Right renal pelvis (tissue), 4 donors: ENCODE results near the gene C19orf67. TPM values are rescaled to one million over a fixed set of nuclear protein-coding genes. Genes with fewer than 3 reads are reported as not detected.
"Not testable (repeated sequence)": the region's sequence is repeated elsewhere in the genome, so short reads cannot be mapped to it uniquely, and the experiment has no call there.

Experiments used
- DNase-seq, 4 donors: peaks; one replicate each; pipeline ENCODE4 v3.0.0-alpha.2; 2013; ENCODE audit warnings: low read depth in 4 of 4, low spot score in 3 of 4, missing footprints in 1 of 4
- polyA plus RNA-seq, 4 donors: library from polyadenylated mRNA; unstranded; fragments of 120-200 nt; gene quantifications; one replicate each; pipeline ENCODE4 v1.2.1, GENCODE V29; 2013; ENCODE audit not compliant: insufficient read length in 4 of 4

C19orf67 gene
- polyA plus RNA-seq, 4 donors, result 0.10 TPM; not detected in 3

DNA sequence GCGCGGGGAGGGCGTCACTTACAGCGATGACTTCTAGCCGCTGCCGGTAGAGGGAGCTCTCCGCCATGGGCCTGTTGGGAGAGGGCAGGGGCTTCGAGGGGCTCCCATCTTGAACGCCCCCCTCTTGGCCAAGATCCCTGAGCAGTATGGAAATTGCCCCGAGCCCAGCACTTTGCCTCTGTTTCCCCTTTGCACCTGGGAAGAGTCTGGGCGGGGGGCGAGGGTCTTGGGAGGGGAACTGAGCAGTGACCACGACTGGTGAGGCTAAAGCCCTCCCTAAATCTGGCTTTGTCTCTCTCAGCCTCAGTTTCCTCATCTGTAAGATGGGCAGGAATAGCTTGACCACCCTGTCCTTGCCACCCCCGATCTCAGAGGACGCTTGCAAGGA is 26.5 kb downstream of the C19orf67 start:
- no peak for DNase-seq

DNA sequence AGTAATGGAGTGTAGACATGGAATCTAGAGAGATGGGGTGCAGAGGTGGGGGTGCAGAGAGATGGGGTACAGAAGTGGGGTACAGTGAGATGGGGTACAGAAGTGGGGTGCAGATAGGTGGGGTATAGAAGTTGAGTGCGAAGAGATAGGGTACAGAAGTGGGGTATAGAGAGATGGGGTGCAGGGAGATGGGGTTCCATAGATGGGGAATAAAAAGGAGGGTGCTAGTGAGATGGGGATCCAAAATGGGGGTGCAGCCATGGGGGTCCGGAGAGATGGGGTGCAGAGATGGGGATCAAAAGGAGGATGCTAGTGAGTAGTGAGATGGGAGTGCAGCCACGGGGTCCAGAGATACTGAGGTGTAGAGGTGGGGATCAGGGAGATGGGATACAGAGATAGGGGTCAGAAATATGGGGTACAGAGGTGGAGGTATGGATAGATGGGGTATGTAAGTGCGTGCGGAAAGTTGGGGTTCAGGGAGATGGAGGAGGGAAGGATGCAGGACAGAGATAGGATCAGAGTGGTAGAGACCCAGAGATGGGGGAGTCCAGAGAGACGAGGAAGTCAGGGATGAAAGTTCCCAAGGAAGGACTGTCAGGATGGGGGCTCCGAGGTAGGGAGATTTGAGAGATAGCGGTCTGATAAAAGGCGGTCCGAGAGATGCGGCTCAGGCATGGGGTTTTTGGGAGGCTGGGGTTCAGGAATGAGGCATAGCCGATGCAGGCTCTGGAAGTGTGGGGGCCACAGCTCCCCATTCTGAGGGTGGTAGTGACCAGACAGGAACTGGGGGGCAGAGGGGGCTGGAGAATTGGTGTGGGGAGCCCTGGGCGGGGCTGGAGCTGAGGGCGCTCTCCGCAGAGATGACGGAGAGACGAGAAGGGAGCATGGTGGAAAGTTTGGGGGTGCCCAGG is 27.1 kb downstream of the C19orf67 start:
- no peak for DNase-seq

DNA sequence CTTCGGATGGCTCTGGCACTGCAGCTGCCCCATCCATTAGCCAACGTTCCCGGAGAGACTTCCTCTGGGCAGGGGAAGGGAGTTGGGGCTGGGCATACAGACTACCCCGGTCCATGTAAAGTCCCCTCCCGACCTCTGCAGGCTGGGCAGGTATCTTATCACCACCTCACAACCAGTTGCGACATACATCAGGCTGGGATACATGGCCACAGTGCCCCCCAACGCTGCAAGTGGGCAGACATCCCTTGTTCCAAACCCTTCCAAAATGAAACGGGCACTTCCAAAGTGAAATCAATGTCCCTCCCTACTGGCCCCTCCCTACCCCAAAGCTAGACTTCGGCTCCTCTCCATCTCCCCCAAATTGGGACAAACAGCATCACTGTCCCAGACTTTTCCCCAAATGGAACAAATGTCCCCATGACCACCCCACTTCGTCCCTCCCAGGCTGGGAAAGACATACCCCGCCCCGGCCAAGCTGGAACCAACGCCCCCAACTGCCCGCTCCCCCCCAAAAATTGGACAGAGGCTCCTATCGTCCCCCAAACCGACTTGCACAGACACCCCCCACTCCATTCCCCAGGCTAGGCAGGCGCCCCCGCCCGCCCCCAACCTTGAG is 28.7 kb downstream of the C19orf67 start:
- DNase-seq, result no peak

DNA sequence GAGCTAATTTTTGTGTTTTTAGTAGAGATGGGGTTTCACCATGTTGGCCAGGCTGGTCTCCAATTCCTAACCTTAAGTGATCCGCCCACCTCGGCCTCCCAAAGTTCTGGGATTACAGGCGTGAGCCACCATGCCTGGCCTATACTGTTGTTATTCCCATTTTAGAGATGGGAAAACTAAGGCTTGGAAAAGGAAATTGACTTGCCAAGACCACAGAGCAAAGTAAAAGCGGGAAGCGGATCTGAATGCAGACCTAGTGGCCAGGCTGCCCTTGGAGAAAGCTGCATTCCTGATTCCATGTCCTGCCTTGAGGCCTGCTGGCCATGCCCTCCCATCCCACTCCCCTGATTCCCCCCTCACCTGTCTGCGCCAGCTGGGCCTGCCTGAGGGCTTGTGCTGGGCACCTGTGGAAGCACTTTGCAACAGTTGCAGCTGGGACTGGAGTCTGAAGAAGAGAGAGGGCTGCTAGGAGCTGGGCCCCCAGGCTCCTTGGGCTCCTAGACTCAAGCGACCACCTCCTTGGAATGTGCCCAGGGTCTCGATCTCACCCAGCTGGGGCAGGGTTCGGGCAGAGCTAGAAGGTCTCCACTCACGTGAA is 29.4 kb downstream of the C19orf67 start:
- no peak for DNase-seq

DNA sequence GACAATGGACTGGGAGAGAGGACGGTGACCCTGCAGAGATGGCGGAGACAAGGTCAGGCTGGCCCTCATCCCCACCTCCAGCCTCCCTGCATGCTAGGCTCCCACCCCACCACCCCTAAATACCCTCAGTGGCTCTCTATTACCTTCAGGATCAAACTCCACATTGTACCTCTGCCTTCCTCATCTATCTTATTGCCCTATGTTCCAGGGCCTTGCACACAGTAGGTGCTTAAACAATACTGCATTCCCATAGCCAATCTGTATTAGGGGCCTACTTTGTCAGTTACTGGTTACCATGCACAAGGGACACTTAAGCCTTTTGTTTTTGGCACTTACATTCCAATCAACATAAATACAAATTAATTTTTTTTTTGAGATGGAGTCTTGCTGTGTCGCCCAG is 30.2 kb downstream of the C19orf67 start:
- no peak for DNase-seq

DNA sequence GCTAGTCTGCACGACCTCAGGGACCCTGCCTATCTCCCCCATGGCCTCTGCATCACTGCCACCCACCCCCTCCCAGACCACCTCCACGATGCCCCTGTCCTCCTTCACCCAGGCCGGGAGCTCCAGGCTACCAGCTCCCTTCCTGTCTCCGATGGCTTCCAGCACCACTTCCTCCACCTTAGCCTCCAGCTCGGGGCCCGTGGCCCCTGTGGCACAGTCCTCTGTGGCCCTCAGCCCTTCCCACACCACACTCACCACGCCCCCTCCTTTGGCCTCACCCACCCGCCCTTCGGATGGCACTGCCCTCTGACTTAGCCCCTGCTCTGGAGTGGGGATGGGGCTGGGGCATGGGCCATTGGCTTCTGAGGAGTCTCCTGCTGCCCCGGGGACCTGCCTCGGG is 30.9 kb downstream of the C19orf67 start:
- DNase-seq, result no peak

DNA sequence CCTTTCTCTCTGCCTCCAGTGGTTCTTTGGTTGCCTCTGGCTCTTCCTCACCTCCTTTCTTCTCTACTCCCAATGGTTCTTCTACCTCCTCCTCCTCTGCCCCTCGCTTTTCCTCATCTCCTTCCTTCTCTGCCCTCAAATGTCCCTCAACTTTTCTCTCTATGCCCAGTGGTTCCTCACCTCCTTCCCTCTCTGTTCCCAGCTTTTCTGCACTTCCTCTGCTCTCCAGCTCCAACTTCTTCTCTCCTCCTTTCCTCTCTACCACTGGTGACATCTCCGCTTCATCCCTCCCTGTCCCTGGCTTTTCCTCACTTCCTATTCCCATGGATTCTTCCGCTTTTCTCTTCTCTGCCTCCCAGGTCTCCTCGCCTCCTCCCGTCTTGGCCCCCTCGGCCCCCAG is 31.5 kb downstream of the C19orf67 start:
- no peak for DNase-seq

DNA sequence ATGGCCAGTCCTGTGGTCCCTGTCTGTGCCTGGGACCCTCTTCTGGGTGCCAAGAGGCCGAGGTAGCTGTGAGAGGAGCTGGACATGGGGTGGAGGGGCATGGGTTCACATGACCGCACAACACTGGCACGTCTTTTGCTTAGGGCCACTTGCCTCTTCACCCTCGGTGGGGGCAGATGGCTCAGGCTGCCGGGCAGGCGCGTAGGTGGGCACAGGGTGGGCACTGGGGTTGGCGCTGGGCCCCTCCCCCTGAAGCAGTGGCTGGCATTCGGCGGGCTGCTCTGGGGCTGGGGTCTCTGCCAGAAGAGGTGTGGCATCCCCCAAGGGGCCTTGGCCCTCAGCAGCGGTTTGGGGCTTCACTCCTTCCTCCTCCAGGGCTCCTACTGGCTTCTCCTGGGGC is 32.1 kb downstream of the C19orf67 start:
- no peak for DNase-seq

DNA sequence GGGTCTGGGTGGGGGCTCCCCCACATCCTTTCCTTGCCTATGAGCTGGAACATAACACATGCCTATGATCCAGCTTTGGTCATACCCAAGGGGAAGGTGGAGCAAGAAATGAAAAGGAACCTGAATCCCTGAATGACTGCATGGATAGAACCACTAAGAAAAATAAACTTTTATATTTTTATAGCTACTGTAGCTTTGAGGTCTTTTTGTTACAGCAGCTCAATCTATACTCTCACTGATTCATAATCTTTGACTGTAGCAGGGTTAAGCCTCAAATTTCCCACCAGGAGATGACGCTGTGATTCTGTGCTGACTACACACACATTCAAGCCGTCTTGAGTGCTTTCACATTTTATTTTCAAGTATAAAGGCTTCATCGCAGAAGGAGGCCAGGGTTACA is 32.6 kb downstream of the C19orf67 start:
- no peak for DNase-seq

DNA sequence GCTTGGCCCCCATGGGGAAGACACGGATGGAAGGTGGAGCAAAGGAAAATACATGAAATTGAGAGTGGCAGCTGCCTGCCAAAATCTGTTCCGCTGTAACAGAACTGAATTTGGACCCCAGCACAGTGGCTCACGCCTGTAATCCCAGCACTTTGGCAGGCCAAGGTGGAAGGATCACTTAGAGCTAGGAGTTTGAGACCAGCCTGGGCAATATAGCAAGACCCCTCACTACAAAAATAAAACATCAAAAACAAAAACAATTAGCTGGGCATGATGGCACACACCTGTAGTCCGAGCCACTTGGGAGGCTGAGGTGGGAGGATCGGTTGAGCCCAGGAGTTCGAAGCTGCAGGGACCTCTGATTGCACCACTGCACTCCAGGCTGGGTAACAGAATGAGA is 33.1 kb downstream of the C19orf67 start:
- DNase-seq, result no peak

DNA sequence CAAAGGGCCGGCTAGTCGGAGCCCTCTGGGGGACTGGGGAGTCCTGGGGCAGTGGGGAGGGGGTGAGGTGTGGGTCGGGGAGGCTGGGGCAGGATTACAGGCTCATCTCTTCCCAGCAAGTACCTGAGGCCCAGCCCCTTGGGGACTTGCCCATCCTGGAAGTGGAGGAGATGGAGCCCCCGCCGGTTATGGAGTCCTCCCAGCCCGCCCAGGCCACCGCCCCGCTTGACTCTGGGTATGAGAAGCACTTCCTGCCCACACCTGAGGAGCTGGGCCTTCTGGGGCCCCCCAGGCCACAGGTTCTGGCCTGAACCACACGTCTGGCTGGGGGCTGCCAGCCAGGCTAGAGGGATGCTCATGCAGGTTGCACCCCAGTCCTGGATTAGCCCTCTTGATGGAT is 33.6 kb downstream of the C19orf67 start:
- DNase-seq, result no peak

DNA sequence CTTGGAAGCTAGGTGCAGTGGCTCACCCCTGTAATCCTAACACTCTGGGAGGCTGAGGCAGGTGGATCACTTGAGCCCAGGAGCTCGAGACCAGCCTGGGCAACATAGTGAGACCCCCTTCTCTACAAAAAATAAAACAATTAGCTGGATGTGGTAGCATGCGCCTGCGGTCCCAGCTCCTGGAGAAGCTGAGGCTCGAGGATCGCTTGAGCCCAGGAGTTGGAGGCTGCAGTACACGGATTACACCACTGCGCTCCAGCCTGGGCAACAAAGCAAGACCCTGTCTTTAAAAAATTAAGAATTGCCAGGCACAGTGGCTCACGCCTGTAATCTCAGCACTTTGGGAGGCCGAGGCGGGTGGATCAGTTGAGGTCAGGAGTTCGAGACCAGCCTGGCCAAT is 34.6 kb downstream of the C19orf67 start:
- not testable (repeated sequence) for DNase-seq

DNA sequence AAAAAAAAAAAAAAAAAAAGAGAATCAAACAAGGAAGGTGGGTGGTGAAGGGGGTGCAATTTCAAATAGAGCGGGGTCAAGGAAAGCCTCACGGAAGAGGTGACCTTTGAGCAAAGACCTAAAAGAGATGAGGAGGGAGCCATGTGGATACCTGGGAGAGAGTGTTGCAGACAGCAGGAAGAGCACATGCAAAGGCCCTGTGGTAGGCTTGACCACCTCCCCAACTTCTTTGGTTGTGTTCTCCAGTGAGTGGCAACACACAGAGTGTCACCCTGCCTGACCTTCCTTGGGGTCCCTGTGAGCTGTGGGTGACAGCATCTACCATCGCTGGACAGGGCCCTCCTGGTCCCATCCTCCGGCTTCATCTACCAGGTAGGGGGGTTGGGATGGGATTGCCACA is 35.1 kb downstream of the C19orf67 start:
- no peak for DNase-seq

DNA sequence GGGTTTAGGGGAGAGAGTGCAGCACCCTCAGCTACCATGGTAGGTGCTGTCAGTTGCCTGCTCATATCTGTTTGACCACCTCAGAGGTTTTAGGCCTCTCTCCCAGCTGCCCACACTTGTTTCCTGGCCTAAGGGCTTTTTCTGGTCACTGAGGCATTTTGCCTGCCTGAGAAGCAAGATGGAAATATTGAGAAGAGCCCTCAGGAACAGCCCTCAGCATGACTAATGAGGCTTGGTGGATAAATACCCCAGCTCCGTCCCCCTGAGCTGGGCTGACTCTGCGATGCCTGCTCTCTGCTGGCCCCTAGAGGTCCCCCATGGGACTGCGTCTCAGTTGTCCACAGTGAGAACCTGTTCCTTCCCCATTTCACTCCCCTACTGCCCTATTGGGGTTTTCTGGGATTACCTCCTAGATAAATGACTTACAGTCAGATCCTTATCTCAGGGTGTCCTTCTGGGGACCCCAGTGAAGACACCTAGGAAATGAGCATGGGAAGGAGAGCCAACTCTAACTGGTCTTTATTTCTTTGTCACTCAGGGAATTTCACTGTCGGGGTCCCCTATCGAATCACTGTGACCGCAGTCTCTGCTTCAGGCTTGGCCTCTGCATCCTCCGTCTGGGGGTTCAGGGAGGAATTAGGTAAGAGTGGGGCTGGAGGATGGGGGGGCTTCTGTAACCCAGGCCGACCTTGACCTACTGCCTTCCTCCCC is 37.0 kb downstream of the C19orf67 start:
- no peak for DNase-seq

DNA sequence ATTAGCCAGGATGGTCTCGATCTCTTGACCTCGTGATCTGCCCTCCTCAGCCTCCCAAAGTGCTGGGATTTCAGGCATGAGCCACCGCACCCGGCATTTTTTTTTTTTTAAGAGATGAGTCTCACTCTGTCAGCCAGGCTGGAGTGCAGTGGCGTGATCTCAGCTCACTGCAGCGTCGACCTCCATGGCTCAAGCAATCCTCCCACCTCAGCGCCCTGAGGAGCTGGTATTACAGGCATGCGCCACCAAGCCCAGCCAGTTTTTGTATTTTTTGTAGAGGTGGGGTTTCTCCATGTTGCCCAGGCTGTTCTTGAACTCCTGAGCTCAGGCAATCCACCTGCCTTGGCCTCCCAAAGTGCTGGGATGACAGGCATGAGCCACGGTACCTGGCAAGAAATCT is 37.7 kb downstream of the C19orf67 start:
- DNase-seq, result not testable (repeated sequence)

DNA sequence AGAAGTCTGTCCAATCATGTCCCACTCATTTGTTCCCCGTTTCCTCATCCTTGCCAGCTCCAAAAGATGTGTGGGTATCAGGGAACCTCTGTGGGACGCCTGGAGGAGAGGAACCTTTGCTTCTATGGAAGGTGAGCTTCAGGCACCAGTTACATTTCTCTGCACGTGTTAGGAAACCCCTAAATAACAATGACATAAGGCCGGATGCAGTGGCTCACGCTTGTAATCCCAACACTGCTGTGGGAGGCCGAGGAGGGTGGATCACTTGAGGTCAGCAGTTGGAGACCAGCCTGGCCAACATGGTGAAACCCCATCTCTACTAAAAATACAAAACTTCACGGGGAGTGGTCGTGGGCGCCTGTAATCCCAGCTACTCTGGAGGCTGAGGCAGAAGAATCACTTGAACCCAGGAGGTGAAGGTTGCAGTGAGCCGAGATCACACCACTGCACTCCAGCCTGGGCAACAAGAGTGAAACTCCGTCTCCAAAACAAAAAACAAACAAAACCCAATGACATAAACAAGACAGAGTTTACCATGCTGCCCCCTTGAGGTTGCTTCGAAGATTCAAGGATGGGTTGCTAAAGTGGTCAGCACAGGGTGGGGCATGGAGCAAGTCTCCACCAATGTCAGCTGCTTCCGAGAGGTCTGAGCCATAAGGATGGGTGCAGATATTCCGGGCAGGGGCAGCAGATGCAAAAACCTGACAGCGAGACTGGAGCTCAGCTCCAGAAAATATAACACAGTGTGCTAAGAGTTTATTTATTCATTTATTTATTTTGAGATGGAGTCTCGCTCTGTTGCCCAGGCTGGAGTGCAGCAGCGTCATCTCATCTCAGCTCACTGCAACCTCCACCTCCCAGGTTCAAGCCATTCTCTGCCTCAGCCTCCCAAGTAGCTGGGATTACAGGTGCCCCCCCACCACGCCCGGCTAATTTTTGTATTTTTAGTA is 42.6 kb downstream of the C19orf67 start:
- peak in 2 of 4 donors; percentile 50 to 63 for DNase-seq

DNA sequence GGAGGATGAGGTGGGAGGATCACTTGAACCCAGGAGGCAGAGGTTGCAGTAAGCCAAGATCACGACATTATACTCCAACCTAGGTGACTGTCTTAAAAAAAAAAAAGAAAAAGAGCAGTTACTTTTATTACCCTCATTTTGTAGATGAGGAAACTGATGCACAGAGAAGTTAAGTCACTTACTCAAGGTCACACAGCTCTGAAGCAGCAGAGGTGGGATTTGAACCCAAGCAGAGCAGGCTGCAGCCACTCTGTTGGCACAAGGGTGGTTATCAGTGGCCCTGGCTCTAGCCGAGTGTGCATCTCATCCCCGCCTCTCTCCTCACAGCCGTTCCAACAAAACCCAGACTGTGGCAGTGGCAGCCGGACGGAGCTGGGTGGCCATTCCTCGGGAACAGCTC is 46.4 kb downstream of the C19orf67 start:
- no peak for DNase-seq

DNA sequence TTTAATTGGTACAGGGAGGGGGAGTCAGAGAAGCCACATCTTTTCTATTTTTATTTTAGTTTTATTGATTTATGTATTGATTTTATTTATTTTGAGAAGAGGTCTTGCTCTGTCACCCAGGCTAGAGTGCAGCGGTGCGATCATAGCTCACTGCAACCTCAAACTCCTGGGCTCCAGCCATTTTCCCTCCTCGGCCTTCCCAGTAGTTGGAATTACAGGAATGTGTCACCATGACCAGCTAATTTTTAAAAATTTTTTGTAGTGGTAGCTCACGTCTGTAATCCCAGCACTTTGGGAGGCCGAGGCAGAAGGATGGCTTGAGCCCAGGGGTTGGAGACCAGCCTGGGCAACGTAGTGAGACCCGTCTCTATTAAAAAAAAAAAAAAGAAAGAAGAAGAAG is 49.9 kb downstream of the C19orf67 start:
- no peak for DNase-seq

DNA sequence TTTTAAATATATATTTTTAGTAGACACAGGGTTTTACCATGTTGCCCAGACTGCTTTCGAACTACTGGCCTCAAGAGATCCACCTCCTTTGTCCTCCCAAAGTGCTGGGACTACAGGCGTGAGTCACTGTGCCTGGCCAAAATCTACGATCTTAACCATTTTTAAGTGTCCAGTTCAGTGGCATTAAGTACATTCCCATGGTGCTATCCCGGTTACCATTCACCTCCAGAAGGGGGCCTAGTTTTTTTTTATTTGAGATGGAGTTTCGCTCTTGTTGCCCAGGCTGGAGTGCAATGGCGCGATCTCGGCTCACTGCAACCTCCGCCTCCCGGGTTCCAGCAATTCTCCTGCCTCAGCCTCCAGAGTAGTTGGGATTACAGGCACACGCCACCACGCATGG is 50.4 kb downstream of the C19orf67 start:
- not testable (repeated sequence) for DNase-seq

DNA sequence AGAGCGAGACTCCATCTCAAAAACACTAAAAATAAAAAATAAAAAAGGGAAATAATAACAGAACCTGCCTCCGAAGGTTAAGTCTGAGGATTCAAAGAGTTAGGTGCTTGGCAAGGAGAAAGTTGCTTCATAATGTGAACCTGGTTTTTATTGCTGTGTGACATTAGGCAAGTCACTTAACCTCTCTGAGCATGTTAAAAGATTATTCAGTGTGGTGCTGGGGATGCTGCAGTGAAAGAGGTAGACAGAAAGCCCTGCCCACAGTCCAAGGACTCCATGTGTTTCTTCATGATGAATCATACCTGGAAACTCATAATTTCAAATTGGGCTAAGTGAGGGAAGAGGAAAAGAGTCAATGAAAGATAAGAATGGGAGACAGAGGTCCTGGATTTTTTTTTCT is 51.6 kb downstream of the C19orf67 start:
- DNase-seq, result no peak
